ENCODE measurements around the gene APOL2.

GRCh38 chr22:36287881-36288515 lies 48.7 kb upstream of the APOL2 start:
- TF ChIP-seq YY1 (IDR thresholded peaks at IDR 0.05; ENCODE audit: low read depth, low read length): no peak
- TF ChIP-seq, protein P1, sequence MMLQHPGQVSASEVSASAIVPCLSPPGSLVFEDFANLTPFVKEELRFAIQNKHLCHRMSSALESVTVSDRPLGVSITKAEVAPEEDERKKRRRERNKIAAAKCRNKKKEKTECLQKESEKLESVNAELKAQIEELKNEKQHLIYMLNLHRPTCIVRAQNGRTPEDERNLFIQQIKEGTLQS (IDR thresholded peaks at IDR 0.05; ENCODE audit: borderline replicate concordance, extremely low read depth, low read depth, low read length): no peak
- TF ChIP-seq CEBPB (IDR thresholded peaks at IDR 0.05; ENCODE audit: borderline replicate concordance in 1 of 2, low read depth in 2 of 2, low read length in 2 of 2): no peak
